Vagina (tissue), 2 donors: ENCODE measurements around the gene ACSS1.

Source experiments
- POLR2A ChIP-seq, 2 donors: fragments of 450-650 bp; IDR thresholded peaks; one replicate each; pipeline ENCODE4 v1.6.1; 2017; ENCODE audit warnings: antibody characterized with exemption in 2 of 2, mild to moderate bottlenecking in 2 of 2, moderate library complexity in 2 of 2
- POLR2AphosphoS5 ChIP-seq, 2 donors: sonication (generic); formaldehyde crosslinking; IDR thresholded peaks; one replicate each; pipeline ENCODE4 v1.9.0; 2017; ENCODE audit warnings: antibody characterized with exemption in 2 of 2, mild to moderate bottlenecking in 2 of 2, low read depth in 1 of 2; ENCODE audit not compliant: insufficient read depth in 1 of 2
- TF ChIP-seq, protein P1 (sequence below), 3 experiments: fragments of 450-650 bp in 2 of 3; fragments of 200-600 bp in 1 of 3; sonication (generic) in 1 of 3; IDR thresholded peaks; one replicate each; pipeline ENCODE4 v1.5.1; 2017 to 2019; ENCODE audit warnings: antibody characterized with exemption in 3 of 3, mild to moderate bottlenecking in 2 of 3, moderate library complexity in 2 of 3

DNA sequence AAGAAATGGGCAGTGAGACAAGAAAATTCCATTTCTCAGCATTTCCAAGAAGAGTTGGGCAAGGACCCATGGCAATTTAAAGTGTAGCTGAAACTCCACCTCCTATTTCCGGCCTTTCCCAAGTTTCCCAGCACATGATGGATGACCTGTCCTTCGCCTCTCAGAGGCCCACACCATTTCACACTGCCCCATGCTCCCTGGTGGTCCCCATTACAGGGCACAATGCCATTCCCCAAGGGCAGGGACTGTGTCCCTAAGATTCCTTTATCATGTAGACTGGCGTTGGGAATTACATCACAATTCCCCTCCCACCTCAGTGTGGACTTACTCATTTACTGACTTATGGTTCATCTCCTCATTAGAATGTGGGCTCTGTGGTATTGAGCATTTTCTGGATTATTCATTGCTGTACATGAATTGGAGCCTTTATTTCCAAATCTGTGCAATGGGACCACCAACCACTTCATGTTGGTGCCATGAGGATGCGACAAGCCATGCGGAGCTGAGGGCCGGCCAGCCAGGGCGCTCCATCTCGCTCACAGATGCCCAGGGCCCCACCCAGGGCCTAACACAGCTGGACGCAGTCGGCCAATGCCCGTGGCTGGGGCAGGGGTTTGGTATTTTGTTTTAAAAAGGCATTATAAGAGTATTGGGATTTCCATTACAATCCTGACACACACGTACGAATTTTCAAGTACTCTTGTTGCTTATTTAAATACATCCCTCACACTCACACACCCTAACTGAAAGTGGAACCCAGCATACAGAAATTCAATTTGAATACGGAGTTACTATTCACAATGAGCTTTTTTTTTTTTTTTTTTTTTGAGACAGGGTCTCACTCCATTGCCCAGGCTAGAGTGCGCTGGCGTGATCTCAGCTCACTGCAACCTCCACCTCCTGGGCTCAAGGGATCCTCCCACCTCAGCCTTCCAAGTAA, 5.4 kb downstream of the ACSS1 start:
- TF ChIP-seq, protein P1, sequence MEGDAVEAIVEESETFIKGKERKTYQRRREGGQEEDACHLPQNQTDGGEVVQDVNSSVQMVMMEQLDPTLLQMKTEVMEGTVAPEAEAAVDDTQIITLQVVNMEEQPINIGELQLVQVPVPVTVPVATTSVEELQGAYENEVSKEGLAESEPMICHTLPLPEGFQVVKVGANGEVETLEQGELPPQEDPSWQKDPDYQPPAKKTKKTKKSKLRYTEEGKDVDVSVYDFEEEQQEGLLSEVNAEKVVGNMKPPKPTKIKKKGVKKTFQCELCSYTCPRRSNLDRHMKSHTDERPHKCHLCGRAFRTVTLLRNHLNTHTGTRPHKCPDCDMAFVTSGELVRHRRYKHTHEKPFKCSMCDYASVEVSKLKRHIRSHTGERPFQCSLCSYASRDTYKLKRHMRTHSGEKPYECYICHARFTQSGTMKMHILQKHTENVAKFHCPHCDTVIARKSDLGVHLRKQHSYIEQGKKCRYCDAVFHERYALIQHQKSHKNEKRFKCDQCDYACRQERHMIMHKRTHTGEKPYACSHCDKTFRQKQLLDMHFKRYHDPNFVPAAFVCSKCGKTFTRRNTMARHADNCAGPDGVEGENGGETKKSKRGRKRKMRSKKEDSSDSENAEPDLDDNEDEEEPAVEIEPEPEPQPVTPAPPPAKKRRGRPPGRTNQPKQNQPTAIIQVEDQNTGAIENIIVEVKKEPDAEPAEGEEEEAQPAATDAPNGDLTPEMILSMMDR (IDR thresholded peaks at IDR 0.05): no peak
- TF ChIP-seq POLR2AphosphoS5 (IDR thresholded peaks at IDR 0.05; ENCODE audit: insufficient read depth in 1 of 2, low read depth in 1 of 2): peak in 1 of 2 donors; percentile 28
- no peak for TF ChIP-seq POLR2A (IDR thresholded peaks at IDR 0.05)
